Measurements from ENCODE around the gene CDYL2.

The CDYL2 gene

GRCh38 chr16:80784951-80785350 is 19.4 kb downstream of the CDYL2 start:
- no peak for DNase-seq (ENCODE audit: low read depth)
- H3K4me3 ChIP-seq (ENCODE audit: low read depth, low read length), result no peak overlapping the region
- no peak for TF ChIP-seq CTCF (IDR thresholded peaks at IDR 0.05; ENCODE audit: insufficient read depth, low read depth, low read length, missing control alignments)

- DNase-seq (ENCODE audit: low read depth), result no peak
- no peak overlapping the region for H3K4me3 ChIP-seq (ENCODE audit: low read depth, low read length)
- TF ChIP-seq CTCF (IDR thresholded peaks at IDR 0.05; ENCODE audit: insufficient read depth, low read depth, low read length, missing control alignments), result no peak
Measured at GRCh38 chr16:80778703-80779102, 25.7 kb downstream of the CDYL2 start.

- TF ChIP-seq CTCF (IDR thresholded peaks at IDR 0.05; ENCODE audit: insufficient read depth, low read depth, low read length, missing control alignments), result no peak
- H3K4me3 ChIP-seq (ENCODE audit: low read depth, low read length), result no peak overlapping the region
- no peak for DNase-seq (ENCODE audit: low read depth)
Measured at GRCh38 chr16:80776856-80777255, 27.5 kb downstream of the CDYL2 start.

- H3K4me3 ChIP-seq (ENCODE audit: low read depth, low read length), result no peak overlapping the region
- no peak for TF ChIP-seq CTCF (IDR thresholded peaks at IDR 0.05; ENCODE audit: insufficient read depth, low read depth, low read length, missing control alignments)
- no peak for DNase-seq (ENCODE audit: low read depth)
Measured at GRCh38 chr16:80775450-80775849, 28.9 kb downstream of the CDYL2 start.

- TF ChIP-seq CTCF (IDR thresholded peaks at IDR 0.05; ENCODE audit: insufficient read depth, low read depth, low read length, missing control alignments), result no peak
- DNase-seq (ENCODE audit: low read depth), result no peak
- H3K4me3 ChIP-seq (ENCODE audit: low read depth, low read length), result no peak overlapping the region
Measured at GRCh38 chr16:80766798-80767197, 37.6 kb downstream of the CDYL2 start.

- TF ChIP-seq CTCF (IDR thresholded peaks at IDR 0.05; ENCODE audit: insufficient read depth, low read depth, low read length, missing control alignments), result no peak
- no peak overlapping the region for H3K4me3 ChIP-seq (ENCODE audit: low read depth, low read length)
- DNase-seq (ENCODE audit: low read depth), result no peak
Measured at GRCh38 chr16:80759419-80760162, 44.8 kb downstream of the CDYL2 start.

GRCh38 chr16:80754476-80754875 is 49.9 kb downstream of the CDYL2 start:
- H3K4me3 ChIP-seq (ENCODE audit: low read depth, low read length), result no peak overlapping the region
- TF ChIP-seq CTCF (IDR thresholded peaks at IDR 0.05; ENCODE audit: insufficient read depth, low read depth, low read length, missing control alignments), result no peak
- DNase-seq (ENCODE audit: low read depth), result no peak
